LNCAP (cell line): Measurements from ENCODE around the gene TTC9B.

Experiments
- TF ChIP-seq, protein P1 (sequence below): fragments of 450-650 bp; IDR thresholded peaks from 2 replicates; pipeline ENCODE4 v1.5.1; 2017; ENCODE audit warnings: mild to moderate bottlenecking

The TTC9B gene

DNA sequence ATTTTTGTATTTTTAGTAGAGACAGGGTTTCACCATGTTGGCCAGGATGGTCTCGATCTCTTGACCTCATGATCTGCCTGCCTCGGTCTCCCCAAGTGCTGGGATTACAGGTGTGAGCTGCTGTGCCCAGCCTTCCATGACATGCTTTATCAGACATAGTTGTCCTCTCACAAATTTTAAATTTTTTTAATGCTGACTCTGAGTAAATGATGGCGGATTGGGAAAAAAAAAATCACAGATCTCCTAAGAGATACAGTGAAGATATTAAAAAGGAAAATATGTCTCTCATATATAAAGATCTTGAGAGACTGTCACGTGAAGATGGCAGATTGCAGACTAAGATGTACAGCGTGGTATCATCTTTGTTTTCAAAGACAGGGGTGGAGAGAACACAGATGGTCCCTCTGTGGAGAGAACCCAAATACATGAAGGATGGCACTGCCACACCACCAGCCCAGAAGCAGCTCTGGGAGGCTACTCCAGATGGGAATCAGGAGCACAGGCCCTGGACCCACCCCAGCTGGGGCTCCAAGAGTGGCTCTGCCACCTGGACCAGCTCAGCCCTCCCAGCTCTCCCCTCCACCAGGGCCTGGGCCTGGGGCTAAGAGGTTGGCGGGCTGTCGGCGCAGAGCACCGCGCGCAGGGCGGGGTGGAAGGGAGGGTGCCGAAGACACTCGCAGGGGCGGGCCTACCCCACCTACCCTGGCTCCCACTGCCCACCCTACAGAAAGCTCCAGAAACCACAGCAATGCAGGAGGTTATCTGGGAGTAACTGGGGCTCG is 28.3 kb upstream of the TTC9B start:
- TF ChIP-seq, protein P1, sequence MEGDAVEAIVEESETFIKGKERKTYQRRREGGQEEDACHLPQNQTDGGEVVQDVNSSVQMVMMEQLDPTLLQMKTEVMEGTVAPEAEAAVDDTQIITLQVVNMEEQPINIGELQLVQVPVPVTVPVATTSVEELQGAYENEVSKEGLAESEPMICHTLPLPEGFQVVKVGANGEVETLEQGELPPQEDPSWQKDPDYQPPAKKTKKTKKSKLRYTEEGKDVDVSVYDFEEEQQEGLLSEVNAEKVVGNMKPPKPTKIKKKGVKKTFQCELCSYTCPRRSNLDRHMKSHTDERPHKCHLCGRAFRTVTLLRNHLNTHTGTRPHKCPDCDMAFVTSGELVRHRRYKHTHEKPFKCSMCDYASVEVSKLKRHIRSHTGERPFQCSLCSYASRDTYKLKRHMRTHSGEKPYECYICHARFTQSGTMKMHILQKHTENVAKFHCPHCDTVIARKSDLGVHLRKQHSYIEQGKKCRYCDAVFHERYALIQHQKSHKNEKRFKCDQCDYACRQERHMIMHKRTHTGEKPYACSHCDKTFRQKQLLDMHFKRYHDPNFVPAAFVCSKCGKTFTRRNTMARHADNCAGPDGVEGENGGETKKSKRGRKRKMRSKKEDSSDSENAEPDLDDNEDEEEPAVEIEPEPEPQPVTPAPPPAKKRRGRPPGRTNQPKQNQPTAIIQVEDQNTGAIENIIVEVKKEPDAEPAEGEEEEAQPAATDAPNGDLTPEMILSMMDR, result no peak

DNA sequence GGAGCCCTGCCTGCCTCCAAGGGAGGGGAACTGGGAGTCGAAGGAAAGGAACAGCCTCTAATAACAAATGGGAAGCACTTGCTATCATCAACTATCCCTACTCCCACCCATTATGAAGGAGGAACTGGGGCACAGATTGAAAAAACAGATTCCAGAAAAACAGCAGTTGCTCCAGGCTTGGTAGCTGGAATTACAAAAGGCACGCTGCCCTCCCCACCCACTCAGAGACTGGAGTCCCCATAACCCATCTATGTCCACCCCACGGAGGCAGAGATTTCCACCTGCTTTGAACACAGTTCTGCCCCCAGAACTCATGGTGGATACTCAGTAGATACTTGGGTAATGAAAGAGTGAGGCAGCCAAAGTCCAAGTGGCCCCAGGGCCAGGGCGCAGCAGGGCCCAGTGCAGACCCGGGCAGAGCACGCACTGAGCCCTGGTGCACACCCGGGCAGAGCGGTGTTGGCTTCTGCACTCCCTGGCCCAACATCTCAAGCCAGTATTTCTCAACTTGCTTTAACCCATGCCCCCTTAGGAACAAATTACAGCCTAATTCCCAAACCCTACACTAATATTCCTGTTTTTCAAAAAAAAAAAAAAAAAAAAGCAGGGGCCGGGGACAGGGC is 27.4 kb upstream of the TTC9B start:
- TF ChIP-seq, protein P1, result no peak

DNA sequence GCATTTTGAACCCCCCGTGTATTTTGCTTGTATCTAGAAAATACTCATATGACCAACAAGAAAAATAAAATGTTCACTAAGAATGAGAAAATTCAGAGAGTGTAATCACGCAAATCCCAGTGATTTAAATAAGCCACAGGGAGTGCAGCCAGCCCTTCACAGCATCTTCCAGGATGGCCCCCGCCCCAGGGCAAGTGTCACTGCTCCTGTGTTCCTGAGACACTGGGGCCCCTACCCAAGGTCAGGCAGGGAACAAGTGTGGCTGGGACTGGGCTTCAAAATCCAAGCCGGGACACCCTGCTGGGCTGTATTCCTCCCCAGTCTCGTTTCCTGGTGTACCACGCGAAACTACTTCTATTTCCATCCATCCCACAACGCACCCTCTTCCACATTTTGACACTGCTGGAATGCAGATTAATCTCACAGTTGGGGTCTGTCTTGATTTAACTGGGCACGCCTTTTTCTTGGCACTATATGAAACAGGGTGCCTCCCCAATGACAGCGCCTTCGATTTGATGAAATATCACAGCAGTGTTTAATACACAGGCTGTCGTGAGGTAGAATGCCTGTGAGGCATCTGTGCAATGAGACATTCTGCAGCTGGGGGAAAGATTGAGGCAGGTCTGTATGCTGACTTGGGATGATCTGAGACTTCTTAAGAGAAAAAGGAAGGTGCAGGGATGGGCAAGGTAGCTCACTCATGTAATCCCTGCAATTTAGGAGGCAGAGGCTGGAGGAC is 26.6 kb upstream of the TTC9B start:
- TF ChIP-seq, protein P1, result no peak

DNA sequence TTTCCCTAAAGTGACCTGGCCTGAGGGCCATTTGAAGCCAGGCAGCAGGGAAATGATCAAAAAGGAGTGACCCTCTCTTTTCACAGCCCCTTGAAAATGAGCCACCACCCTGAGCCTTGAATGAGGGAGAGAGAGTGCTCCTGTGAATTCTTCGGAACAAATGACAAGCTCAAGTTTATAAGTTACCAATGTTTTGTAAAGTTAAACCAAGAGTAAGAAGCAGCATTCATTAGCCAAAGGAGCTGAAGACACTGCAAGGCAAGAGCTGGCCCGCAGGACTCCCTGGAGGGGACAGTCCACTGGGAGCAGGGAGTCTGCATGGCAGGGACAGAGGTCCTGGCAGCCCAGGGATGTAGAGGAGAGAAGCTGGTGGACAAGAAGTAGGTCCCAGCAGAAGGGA is 25.0 kb upstream of the TTC9B start:
- TF ChIP-seq, protein P1, result no peak

DNA sequence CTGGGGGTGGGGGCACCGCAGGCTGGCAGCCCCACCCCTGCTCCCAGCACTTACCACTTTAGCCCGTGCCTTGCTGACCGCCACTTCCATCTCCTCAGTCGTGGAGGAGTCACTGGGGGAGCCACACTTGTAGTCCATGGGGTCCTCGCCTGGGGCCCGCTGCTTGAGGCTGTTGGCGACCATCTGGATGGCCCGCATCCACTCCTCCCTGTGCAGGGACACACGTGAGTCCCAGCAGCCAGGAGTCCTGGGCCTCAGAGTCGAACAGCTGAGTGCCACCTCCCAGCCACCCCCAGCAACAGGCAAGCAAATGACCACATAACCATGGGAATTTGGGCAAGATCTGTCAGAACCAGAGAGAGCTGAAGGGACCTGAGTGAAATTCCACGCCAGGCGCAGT is 24.3 kb upstream of the TTC9B start:
- TF ChIP-seq, protein P1, result no peak

DNA sequence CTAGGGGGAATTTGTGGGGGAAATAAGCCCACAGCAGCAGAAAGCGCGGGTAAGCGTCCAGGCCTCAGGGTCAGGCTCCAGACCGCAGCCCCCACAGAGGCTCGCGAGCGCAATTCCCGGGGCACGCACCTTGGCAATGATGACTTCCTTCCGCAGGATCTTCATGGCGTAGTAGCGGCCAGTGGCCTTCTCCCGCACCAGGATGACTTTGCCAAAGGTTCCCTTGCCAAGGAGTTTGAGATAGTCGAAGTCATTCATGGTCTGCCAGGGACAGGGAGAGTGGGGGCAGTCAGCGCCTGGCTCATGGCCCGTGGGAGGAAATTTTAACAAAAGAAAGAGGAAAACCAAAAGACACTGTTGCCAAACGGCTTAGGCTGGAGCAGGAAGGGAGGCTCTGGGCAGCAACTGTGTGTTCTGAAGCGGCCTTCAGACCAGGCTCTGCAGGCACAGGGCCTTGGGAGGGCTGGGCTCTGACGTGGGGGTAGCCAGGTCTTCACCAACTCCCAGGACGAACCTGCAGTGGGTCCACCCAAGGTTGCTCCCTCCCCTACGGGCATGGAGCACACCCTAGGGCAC is 23.7 kb upstream of the TTC9B start:
- TF ChIP-seq, protein P1, result no peak

DNA sequence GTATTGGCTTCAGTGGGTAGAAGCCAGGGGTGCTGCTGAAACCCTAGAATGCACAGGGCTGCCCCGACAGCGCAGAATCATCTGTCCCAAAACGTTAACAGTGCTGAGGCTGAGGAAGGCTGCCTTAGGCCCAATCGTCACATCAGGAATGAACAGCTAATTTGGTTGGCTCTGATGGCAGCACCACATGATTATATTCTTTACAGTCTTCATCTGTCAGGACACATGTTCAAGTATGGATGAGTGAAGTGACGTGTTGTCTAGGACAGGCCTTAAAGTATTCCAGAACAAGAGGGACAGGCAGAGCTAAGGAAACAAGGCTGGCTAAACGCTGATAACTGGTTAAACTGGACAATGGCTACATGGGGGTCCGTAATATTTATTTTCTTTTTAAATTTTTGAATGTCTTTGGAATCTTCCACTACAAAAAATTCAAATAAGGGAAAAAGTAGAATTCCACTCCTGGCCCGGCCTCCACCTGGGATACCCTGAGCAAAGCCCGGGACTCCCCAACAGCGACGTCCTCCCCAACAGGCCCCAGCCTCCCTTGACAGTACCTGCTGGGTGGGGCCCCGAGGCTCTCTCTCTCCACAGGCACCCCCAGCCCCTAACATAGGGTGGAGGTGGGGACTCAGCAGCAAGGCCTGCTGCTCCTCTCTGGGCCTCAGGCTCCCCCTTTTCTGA is 23.1 kb upstream of the TTC9B start:
- TF ChIP-seq, protein P1, result no peak
